WI38 (cell line): ENCODE results near the gene CYREN.

Experiments used
- H3K4me3 ChIP-seq: 2 replicates; pipeline ENCODE4 v1.5.1; 2011; ENCODE audit warnings: low read depth, mild to moderate bottlenecking, control low read depth, low read length
- TF ChIP-seq, protein P1 (sequence below): IDR thresholded peaks from 2 replicates; pipeline ENCODE4 v1.5.1; 2012; ENCODE audit warnings: low read depth, mild to moderate bottlenecking, control low read depth, low read length

Gene CYREN

DNA sequence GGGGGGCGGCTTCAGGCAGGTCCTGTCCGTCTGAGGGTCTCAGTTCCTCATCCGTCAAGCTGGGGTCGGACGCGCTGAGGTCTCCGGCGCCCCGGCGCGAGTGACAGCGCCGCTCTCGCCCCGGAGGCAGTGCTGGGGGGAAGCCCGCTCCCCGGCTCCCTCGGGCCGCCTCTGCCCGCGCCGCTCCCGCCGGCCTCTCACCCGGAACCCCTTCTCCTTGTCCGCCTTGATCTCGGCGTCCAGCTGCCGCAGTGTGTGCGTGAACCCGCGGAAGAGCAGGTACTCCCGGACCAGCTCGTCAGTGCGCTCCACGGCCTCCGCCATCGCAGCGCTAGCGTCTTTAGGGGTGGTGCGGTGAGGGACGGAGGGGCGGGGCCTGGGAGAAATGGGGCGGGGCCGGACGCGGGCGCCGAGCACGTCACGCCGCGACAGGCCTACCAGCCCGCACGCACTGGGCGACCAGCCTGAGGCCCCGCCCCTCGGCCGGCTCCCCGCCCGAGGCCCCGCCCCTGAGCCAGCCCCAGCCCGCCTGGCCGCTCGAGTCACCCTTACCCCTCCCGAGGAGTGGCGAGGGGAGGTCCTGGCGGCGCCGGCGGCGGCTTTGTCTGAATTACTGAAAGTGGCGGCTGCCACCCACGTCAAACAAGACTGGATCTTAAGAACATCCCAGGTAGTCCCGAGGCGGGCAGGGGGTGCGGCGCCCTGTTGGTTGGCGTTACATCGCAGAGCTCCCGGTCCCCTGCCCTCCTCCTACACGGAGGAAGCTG is 40.9 kb upstream of the CYREN start, which contains the start of gene WDR91:
WDR91 (minus strand) TSS at position 348 of the 767 bp plus-strand sequence; CDS start at position 324, 24 bp downstream.
- TF ChIP-seq, protein P1, sequence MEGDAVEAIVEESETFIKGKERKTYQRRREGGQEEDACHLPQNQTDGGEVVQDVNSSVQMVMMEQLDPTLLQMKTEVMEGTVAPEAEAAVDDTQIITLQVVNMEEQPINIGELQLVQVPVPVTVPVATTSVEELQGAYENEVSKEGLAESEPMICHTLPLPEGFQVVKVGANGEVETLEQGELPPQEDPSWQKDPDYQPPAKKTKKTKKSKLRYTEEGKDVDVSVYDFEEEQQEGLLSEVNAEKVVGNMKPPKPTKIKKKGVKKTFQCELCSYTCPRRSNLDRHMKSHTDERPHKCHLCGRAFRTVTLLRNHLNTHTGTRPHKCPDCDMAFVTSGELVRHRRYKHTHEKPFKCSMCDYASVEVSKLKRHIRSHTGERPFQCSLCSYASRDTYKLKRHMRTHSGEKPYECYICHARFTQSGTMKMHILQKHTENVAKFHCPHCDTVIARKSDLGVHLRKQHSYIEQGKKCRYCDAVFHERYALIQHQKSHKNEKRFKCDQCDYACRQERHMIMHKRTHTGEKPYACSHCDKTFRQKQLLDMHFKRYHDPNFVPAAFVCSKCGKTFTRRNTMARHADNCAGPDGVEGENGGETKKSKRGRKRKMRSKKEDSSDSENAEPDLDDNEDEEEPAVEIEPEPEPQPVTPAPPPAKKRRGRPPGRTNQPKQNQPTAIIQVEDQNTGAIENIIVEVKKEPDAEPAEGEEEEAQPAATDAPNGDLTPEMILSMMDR = no peak
- H3K4me3 ChIP-seq = peak within 1 kb of the TSS; percentile 85

DNA sequence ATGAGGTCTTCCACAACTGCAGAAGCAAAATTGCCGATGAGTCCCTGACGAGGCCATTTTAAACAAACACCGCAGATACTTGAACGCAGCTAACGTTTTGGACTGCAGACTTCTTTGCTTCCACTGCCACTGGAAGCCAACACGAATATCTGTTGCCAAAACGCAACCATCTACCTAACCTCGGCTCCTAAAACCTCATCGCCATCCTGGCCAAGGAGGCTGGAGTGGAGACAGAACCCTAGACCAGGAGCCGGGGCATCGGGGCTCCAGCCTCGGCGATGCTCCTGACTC is 40.3 kb upstream of the CYREN start:
- H3K4me3 ChIP-seq = peak overlapping the region; percentile 85
- TF ChIP-seq, protein P1 = no peak

DNA sequence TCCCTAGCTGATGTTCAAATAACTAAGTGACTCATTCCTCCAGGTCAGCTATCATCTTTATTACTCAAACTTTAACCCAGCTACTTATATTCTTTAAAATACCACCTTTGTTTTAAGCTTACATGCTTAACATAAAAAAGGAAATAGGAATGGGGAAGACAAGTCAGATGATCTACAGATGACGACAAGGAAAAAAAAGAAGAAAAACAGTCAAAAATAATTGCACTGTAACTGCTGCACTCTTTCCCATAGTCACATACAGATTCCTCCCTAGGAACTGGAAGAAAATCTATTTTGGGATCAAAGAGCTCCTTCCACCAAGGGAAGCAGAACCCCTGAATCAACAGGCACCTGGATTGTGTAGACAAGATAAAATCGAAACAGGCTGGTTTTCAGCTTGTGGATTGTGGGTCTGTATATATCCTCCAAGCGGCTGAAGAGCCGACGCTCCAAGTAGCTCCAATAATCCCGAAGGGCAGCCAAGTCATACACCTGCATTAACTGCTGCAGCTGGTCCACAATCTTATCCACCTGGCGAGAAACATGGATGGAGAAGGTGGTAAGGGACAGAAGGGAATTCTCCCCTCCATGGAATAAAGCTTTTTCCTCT is 38.8 kb upstream of the CYREN start:
- no peak overlapping the region for H3K4me3 ChIP-seq
- TF ChIP-seq, protein P1 = no peak

DNA sequence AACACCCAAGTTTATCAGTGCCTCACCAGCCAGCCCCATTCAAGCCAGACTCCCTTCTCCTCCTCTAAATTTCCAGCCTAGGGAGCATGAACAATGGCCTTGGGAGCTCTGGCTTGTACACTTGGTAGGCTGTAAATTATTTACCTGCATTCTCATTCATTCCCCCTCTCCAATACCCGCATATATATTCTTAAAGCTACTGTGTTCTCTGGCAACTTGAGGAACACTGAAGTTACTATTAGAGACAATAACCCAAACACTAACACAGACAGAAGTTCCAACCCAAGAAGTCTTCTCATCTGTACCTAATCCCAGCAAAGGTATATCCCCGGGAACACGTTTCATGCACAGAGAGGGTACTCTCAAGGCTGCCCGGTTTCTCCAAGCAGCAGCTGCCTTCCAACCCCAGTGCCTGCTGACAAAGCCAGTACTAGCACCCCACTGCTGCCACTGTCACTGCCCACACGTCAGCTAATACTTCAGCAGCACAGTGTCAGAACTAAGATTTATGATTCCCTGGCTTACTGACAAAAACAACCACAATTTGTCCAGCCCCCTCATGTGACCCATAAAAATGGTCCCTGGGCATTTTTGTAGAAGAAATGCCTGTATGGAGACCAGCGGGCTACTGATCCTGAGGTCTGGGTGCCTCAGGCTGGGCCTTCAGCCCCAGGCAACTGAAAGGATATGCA is 37.7 kb upstream of the CYREN start:
- no peak overlapping the region for H3K4me3 ChIP-seq

DNA sequence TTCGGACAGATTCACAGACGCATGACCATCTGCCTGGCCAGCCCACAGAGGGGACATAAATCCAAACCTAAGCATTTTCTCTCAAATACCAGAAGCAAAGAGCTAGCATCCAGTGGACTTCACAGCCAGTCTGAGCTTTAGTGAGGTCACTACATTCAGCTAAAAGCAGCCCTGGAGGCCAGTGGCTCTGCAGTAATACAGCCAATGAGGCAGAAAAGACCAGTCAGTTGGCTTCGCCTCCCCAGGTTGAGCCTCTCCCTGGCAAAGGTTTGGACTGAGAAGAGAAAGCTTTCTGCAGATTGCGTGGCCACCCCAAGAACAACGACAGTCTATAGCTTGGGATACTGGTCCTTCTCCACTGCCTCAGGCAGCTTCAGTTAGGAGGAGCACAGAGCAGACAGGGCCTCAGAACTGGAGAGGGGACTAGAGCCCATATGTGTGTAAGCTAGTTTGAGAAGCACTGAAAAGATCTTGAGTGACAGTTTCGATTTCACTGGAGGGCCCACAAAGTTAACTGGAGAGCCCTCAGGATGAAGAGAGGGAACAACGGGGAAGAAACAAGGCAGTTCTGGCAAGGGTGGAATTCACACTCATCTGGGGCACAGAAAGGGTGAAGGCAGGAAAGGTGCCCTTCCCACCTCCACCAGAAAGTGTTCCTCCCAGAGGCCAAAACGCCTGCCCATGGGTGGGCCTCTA is 37.0 kb upstream of the CYREN start:
- TF ChIP-seq, protein P1 = no peak
- H3K4me3 ChIP-seq = no peak overlapping the region

More for the DNA sequence above, 37.7 kb upstream of the CYREN start:
- TF ChIP-seq, protein P1 = no peak

DNA sequence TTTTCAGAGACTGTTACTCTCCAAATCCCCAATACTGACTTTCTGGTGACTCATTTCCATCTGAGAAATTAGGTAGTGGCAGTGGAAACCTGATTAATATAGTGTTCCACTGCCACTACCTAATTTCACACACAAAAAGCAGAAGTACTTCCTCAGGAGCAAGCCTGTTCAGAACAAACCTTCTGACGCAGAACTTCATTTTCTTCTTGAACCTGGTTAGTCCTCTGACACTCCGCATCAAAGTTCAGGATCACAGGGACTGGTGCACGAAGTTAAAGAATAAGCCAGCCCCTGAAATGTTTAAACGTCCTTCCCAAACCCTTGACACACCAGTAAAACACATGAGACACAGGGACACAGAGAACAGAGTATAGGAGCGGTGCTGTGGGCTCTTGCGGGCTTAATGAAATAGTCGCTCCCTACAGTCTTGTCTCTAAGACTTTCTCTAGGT is 36.5 kb upstream of the CYREN start:
- TF ChIP-seq, protein P1 = no peak
- H3K4me3 ChIP-seq = no peak overlapping the region
